HG03354 (cell line): ENCODE data around the gene WRAP73.

Experiments
- ATAC-seq: cut with Tn5 transposase; IDR thresholded peaks from one replicate; pipeline ENCODE4 v1.9.1; 2021; ENCODE audit warnings: mild to moderate bottlenecking; ENCODE audit not compliant: unreplicated experiment, poor library complexity, severe bottlenecking

Gene WRAP73

DNA sequence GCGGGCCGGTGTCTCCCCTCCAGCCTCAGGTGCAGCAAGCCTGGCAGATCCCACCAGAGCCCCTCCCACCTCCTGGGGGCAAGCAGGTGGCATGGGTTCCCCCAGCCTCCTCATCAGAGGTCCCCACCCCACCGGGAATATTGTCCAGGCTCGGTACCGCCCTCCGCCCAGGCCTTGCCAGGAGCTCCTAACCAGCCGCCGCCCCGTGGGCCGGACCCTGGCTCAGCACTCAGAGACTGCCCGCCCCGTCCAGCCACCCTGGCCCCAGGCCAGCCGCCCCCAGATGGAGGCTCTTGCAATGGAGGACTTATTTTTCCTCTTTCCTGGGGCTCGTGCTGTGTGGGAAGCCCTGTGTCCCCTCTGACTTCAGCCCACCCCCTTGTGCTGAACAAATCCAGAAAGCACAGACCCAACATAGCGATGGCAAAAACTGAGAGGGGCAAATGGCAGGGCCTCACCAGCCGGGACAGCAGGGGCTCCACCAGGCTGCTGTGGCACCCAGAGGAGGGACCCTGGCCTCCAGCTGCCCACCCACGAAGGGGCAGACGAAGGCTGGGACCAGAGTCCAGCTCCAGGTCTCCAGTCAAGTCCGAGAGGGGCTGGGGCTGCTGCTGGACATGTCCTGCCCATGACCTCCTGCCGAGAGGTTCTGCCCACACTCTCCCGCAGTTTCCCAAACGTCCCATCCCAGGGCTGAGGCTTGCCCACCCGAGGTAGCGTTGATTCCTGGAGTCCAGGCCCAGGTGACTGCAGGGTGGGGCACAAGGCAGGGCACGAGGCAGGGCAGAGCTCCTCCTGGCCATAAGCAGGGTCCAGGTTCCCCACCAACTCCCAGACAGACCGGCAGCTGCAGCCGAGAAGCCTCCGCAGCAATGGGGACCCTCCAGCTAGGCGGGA, 46.1 kb downstream of the WRAP73 start:
- ATAC-seq, result no peak

DNA sequence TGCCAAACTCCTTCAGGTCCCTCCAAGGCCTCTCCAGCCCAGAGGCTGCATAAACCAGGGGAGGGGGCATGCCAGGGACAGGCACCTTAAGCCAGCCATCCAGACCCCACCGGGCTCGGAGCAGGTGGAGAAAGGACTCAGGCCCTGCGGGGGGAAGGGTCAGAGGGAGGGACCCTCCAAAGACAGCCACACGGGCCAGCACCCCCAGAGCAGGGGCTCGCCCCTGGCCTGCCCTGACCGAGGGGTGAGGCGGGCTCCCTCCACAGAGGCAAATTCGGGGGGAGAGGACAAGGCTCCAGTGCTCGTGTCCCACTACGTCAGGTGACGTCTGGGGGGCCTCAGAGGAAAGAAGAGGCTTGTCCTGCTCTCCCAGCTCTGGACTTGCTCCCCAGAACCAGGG, 46.7 kb downstream of the WRAP73 start:
- no peak for ATAC-seq

DNA sequence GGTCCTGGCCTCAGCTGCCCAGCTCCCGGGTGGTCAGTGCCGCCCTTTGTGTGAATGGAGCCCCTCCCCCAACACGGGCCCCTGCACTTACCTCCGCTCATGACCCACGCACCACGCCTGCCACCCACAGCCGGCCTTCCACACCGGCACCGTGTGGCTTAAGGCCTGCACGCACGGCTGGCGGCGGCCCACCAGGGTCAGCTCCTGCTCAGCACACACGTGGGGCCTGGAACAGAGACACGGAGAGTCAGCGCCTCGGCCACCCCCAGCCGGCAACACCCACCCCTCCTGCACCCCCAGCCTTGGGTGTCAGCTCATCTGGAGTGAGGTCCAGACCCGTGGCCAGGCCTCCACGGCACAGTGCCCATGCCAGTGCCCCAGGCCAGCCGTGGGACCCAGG, 47.5 kb downstream of the WRAP73 start:
- no peak for ATAC-seq

DNA sequence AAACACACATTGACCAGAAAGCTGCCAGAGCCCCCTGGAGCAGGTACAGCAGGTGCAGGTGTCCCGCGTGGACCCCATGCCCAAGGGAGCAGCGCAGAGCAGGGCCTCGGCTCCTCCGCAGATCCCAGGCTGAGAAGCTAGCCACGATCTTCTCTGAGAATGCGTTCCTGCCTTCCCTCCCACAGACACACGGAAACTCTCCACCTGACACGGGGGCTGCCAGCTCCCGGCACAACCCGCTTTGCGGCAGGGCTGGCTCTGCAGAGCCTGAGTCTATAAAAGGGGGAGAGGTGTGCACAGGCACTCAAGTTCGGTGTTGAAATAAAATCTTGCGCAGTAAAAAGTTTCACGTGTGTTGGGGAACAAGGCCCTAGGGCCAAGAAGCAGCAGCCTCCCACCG, 48.2 kb downstream of the WRAP73 start:
- ATAC-seq, result no peak

DNA sequence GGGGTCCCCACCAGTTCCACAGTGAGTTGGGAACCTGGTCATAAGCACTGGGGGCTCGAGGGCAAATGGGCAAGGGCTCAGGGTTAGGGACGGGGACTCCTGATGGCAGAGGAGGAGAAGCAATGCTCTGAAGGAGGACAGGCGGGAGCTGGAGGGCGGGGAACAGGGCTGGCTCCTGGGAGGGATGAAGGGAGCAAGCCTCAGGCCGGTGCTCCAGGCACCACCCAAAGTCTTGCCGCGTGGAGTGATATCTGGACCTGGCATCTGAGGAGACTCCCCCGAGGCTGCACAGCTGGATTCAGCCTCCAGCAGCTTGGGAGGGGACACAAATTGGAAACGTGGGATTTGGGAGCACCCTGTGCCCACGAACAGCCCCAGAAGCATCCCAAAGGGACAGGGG, 49.5 kb downstream of the WRAP73 start:
- no peak for ATAC-seq

DNA sequence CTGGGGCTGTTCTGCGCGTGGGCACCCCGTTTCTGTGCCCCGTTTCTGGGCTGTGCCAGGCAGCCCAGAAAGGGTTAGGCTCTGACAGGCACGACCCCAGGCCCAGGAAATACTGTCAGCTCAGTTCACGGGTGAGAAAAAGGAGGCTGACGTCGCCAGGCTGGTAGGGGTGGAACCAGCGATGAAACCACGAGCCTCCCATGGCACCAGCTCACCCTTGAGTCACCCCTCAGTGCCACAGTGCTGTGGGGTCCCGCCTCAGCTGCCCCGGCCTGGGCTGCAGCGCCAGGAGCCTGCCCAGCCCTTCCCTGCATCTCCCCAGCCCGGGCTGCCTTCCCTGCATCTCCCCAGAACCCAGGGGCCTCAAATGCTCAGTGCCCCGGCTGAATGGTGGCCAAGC, 50.1 kb downstream of the WRAP73 start:
- ATAC-seq, result no peak

DNA sequence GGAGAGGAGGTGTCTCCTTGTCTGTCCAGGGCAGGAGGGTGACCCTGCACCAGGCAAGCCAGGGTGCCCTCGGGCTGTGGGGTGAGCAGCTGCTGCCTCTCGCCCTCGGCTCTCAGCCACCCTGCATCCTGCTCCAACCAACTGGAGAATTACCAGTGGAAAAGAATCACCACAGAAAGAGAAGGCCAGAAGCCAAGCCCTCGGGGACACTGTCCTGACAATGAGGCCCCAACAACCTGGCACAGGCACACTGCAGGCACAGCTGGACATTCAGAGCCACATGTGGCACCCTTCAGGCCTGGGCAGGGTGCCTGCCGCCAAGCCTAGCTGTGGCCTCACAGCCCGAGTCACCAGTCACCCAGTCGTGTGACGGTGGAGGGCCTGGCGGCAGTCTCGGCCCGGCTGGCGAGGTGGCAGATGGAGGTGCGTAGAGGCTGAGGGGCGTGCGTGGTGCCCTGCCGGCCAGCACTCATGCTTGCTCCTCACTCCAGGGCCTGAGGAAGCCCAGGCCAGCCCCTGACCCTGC, 50.6 kb downstream of the WRAP73 start:
- ATAC-seq, result no peak

DNA sequence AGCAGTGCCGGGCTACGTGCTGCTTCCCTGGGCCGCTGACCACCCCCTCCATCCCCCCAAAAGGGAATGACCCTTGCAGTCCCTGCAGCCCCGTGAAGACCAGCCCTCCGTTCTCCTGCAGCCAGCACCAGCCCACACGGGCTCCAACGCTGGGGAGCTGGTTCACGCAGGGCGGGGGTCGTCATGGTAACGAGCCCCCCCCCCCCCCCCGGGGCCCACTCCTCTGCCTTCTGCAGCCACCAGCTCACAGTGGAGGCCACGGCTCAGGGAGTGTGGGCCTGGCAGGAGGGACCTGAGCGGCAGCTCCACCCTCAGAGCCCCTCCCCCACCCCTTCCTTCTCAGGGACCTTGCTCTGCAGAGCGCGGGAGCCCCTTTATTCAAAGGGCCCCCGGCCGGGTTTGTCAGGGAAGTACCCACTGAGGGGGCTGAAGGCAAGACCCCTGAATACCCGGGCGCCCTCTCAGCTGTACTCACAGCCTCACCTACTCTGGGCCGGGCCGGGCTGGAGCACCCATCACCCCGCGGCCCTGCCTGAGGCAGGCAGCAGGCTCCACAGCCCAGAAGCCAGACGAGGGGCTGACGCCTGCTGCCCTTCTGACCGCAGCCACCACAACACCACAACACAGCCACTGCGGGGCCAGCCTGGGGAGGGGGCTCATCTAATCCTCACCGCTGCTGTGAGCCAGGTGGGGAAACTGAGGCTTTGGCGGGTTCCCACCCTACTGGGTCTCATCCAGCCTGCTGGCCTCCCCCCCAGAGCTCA, 51.2 kb downstream of the WRAP73 start:
- no peak for ATAC-seq

DNA sequence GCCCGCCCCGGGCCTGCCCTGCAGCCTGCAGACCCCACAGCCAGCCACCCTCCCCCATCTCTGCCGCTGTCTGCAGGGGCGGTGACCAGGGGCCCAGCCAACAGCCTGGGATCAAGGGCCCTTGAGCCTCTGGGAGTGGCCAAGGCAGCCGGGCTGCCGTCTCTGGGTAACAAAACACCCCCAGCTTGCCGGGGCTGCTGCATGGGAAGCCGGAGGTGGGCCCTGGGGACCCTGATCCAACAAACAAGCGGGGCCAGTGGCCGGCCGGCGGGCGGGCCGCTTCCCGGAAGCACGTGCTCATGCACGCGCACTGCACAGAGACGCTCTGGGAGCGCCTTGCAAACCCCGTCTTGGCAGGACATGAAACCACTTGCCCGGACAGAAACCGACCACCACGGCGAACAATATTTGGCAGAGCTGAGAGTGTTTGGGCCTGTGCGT, 51.8 kb downstream of the WRAP73 start:
- ATAC-seq, result no peak

DNA sequence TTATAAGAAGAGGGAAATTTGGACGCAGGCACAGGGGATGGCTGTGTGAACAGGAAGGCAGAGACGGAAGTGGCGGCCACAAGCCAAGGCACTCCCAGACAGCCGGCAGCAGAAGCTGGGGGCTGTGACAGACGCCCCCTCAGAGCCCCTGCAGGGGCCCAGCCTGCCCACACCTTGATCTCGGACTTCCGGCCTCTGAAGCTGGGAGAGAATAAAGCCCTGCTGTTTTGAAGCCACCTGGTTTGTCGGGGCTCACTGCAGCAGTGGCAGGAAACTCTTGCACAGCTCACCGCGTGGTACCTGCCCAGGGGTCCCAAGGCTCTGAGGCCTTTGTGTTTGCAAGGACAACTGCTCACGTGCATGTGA, 52.3 kb downstream of the WRAP73 start:
- ATAC-seq, result no peak

DNA sequence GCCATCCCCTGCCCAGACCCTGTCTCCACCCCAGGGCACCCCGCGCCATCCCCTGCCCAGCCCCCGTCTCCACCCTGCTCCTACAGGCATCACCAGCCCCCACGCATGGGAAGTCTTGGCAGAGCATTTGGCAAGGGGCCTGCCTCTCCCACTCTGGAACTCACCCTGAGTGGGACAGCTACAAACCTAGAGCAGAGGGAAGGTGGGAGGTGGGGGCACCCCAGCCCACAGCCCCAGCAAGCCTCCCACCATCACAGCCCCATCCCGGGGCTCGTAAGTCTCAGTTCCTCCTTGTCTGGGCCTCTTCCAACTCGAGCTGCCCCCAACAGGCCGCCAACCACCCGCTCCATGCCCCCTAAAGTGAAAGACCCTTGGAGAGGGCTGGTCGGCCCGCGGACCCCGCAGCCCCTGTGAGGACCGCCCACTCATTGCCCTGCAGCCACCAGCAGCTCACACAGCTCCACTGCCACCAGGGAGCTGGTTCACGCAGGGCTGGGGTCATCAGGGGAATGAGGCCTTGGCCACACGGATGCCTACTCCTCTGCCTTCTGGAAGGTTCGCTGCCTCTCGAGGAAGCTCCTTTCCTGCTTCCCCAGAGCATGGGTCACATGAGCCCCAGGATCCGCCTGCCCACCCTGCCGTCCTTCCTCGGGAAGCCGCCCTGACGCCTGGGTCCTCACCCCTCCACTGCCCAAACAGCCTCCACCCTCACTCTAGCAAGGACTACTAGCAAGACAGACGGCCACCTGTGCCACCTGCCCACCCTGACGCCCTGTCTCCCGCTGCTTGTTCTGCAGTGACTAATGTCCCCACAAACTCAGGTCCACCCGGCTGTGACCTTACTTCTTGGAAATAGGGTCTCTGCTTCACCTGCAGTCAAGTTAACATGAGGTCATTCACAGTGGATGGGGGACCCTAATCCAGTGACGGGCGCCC, 53.0 kb downstream of the WRAP73 start:
- no peak for ATAC-seq

DNA sequence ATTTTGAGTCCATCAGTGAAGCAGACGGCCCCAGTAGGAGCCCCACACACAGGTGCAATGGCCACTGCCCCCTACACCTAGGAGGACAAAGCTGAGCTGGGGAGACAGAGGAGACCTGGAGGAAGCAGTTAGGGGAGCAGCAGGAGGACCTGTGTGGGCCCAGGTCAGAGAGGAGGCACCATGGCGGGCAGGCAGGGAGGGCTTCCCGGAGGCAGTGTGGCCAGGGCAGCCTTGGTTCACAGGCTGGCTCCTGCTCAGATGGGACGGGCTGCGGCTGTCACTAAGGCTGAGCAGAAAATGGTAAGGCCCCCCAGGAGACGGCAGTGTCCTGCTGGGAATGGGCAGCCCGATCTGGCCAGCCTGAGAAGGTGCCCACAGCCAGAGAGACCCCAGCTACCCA, 54.0 kb downstream of the WRAP73 start:
- ATAC-seq, result no peak

DNA sequence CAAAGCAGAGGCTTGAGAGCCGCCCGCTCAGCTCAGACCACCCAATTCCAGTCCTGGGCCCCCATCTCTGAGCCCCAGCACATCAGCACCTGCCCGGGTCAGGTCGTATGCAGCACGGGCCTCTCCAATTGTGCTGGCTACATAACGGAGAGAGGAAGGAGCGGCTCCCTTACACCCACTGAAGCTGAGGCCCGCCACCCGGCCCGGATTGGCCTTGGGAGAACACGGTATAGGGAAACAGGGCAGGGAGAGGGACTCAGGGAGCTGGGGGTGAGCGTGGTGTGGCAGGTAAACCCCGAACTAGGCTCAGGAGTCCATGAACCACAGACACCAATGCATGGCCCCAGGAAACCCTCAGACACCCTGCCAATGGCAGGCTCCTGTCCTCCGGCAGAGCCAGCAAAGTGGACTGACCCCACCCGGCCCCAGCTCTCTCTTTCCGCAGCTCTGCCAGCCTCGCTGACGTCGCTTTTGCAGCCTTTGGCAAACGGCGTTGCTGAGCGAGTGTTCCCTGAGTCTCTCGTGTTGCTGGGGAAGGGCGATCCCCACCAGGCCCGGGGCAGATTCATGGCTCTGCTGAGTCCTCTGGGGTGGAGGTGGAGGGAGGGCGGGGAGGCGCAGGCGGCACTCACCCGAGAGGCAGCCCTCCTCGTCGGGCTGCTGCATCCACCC, 55.1 kb downstream of the WRAP73 start:
- ATAC-seq, result no peak

DNA sequence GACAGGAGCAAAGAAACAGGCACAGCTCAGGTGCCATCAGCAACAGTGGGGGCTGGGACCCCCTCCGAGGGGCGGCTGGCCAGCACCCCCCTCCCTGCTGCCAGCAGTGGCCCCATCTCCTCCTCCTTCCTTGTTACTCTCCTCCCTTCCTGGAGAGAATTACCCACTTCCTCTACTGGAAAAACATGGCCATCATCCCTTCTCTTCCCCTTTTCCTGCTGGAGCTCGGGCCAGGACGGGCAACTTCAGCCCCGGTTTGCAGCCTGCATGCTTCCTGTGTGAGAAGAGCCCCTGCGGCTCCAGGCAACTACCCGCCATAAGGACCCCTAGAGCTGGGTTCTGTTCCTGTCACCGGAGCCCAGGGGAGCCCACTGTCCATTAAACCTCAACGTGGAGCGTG, 56.2 kb downstream of the WRAP73 start:
- ATAC-seq, result no peak

DNA sequence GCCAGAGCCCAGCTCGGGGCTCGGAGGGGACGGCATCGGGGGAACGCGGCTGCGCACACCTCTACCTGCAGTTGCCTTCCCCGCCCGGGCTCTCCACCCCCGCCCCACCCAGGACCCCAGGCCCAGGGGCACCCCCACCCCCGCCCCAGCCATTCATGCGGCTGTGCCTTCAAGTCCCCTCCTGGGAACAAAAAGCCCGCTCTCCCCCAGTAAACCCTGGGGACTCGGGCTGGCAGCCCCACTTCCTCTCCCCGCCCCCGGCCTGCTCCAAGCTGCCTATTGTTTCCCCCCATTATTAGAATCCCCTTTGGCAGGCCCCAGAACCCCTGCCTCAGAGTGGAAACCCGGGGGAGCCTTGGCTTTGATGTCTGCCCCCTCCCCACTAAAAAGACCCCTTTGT, 56.6 kb downstream of the WRAP73 start:
- ATAC-seq, result no peak

DNA sequence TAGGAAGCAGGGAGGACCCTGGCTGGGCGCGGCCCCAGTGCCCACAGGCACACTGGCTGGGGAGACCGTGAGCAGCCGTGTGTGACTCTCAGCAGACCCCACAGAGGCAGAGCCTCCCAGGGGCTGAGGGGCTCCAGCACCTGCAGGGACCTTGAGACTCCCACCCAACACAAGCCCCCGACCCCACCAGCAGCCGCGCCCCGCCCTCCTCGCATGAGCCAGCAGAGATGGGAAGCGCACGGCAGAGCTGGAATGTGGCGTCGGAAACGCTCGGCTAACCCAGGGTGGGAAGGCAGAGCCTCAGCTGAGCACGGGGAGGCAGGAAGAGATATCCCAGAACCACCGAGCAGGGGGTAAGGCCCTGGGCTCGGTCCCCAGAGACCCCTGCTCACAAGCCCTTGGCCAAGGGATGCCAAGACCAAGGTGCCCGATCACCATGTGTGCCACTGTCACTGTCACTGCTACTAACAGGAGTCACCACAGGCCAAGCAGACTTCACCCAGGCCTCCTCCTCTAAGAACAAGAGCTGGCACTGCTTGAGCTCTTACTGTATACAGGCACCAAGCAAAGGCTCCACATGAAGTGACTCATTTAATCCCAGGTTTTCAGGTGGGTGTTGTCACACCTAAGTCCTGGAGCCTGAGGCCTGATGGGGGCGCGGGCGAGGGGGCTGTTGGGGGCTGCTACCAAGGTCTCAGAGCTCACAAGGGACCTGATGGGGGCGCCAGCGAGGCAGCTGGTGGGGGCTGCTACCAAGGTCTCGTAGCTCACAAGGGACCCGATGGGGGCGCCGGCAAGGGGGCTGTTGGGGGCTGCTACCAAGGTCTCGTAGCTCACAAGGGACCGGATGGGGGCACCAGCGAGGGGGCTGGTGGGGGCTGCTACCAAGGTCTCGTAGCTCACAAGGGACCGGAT, 58.7 kb downstream of the WRAP73 start:
- ATAC-seq, result no peak

DNA sequence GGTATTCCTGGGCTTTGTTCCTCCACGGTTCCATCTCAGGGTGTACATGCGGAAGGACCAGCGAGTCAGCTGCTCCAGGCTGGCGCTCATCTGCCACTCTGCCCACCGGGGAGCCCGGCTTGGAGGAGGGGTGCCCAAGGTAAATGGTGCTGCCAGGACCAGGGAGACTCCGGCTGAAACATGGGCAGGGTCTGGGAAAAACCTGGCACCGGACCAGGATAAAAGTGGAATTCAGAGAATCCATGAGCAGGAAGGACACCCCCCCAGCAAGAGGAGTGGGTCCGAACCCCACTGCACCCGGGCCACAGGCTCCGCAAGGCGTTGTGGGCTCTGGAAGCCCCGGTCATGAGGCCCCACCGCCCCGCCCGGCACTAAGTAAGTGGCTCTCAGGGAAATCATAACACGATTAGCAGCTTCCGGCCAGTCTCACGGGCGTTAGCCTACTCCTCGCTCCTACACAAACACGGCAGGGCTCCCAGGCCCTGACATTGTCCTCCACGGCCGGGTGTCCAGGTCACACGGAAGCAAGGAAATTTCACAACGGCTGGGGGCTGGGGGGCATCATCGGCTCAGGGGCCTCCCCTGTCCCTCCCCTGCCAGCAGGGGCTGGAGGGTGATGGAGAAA, 59.7 kb downstream of the WRAP73 start:
- no peak for ATAC-seq

DNA sequence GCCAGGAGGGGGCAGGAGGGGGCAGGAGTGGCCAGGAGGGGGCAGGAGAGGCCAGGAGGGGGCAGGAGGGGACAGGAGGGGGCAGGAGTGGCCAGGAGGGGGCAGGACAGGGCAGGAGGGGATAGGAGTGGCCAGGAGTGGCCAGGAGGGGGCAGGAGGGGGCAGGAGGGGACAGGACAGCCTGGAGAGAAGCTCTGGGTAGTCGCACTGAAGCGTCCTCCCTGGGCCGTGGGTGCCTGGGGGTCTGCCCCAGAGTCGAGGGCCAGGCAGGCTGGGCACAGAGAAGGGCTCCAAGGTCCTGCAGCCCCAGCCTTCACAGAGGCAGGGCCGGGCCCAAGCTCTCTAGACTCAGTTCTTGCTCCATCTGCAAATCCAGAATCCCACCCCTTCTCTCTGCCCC, 61.5 kb downstream of the WRAP73 start:
- no peak for ATAC-seq
